Memory B cell (primary cell): ENCODE data around the gene ENPP6.

Experiments used
- ATAC-seq: fragments of 150-1000 bp; cut with Tn5 transposase; 2 replicates; pipeline ENCODE4 v1.10.0; 2021; ENCODE audit warnings: low read depth, mild to moderate bottlenecking, moderate library complexity
- DNase-seq, 2 donors: peaks; one replicate each; pipeline ENCODE4 v3.0.0; 2022; ENCODE audit warnings: low spot score in 2 of 2
- H3K27ac Mint-ChIP-seq: one replicate; pipeline ENCODE4 v1.8.0; 2022; ENCODE audit warnings: mild to moderate bottlenecking, moderate library complexity, mixed read lengths
- H3K27me3 Mint-ChIP-seq: one replicate; pipeline ENCODE4 v1.8.0; 2022; ENCODE audit warnings: mixed read lengths
- H3K36me3 Mint-ChIP-seq: one replicate; pipeline ENCODE4 v1.8.0; 2022; ENCODE audit warnings: mild to moderate bottlenecking, mixed read lengths
- H3K4me1 Mint-ChIP-seq: one replicate; pipeline ENCODE4 v1.8.0; 2022; ENCODE audit warnings: mixed read lengths
- H3K4me3 Mint-ChIP-seq: one replicate; pipeline ENCODE4 v1.8.0; 2022; ENCODE audit warnings: mild to moderate bottlenecking, moderate library complexity, mixed read lengths
- H3K9me3 Mint-ChIP-seq: one replicate; pipeline ENCODE4 v1.8.0; 2022; ENCODE audit warnings: mixed read lengths

ENPP6 gene

GRCh38 chr4:184157322-184157721, 60.4 kb downstream of the ENPP6 start:
- no peaks in the 10 kb centered on the region for H3K36me3 Mint-ChIP-seq
- H3K27me3 Mint-ChIP-seq: peaks cover 14% of the 10 kb centered on the region
- H3K9me3 Mint-ChIP-seq: no peaks in the 10 kb centered on the region
- H3K4me1 Mint-ChIP-seq: no peaks in the 10 kb centered on the region
- H3K4me3 Mint-ChIP-seq: no peak overlapping the region
- ATAC-seq (no peak), DNase-seq (no peak)
- H3K27ac Mint-ChIP-seq: no peak overlapping the region

GRCh38 chr4:184156163-184156920, 61.3 kb downstream of the ENPP6 start:
- Mint-ChIP-seq H3K4me3 (no peak overlapping the region), H3K4me1 (no peaks in the 10 kb centered on the region), H3K27me3 (peaks cover 16% of the 10 kb centered on the region), H3K27ac (no peak overlapping the region), H3K36me3 (no peaks in the 10 kb centered on the region), H3K9me3 (no peaks in the 10 kb centered on the region)
- ATAC-seq (no peak), DNase-seq (no peak)

GRCh38 chr4:184154199-184154598, 63.5 kb downstream of the ENPP6 start:
- H3K4me3 Mint-ChIP-seq: no peak overlapping the region
- H3K27ac Mint-ChIP-seq: no peak overlapping the region
- no peaks in the 10 kb centered on the region for H3K36me3 Mint-ChIP-seq
- no peaks in the 10 kb centered on the region for H3K4me1 Mint-ChIP-seq
- H3K27me3 Mint-ChIP-seq: peaks cover 12% of the 10 kb centered on the region
- no peaks in the 10 kb centered on the region for H3K9me3 Mint-ChIP-seq
- no peak for ATAC-seq
- no peak for DNase-seq

GRCh38 chr4:184153781-184154180, 63.9 kb downstream of the ENPP6 start:
- no peak overlapping the region for H3K4me3 Mint-ChIP-seq
- no peaks in the 10 kb centered on the region for H3K9me3 Mint-ChIP-seq
- H3K4me1 Mint-ChIP-seq: no peaks in the 10 kb centered on the region
- H3K27ac Mint-ChIP-seq: no peak overlapping the region
- ATAC-seq (no peak), DNase-seq (no peak)
- peaks cover 10% of the 10 kb centered on the region for H3K27me3 Mint-ChIP-seq
- H3K36me3 Mint-ChIP-seq: no peaks in the 10 kb centered on the region

GRCh38 chr4:184151988-184152485, 65.6 kb downstream of the ENPP6 start:
- ATAC-seq: no peak

GRCh38 chr4:184150102-184150839, 67.4 kb downstream of the ENPP6 start:
- DNase-seq (no peak), ATAC-seq (no peak)
- peaks cover 21% of the 10 kb centered on the region for H3K27me3 Mint-ChIP-seq
- peaks cover 2% of the 10 kb centered on the region for H3K4me1 Mint-ChIP-seq
- H3K27ac Mint-ChIP-seq: no peak overlapping the region
- no peaks in the 10 kb centered on the region for H3K36me3 Mint-ChIP-seq
- H3K4me3 Mint-ChIP-seq: no peak overlapping the region
- no peaks in the 10 kb centered on the region for H3K9me3 Mint-ChIP-seq

More at GRCh38 chr4:184151988-184152485, 65.6 kb downstream of the ENPP6 start:
- Mint-ChIP-seq H3K27me3 (peaks cover 15% of the 10 kb centered on the region), H3K4me3 (no peak overlapping the region), H3K4me1 (no peaks in the 10 kb centered on the region), H3K36me3 (no peaks in the 10 kb centered on the region), H3K9me3 (no peaks in the 10 kb centered on the region), H3K27ac (no peak overlapping the region)
- no peak for DNase-seq

GRCh38 chr4:184148738-184149637, 68.7 kb downstream of the ENPP6 start:
- peaks cover 2% of the 10 kb centered on the region for H3K4me1 Mint-ChIP-seq
- H3K27ac Mint-ChIP-seq: no peak overlapping the region
- no peak for ATAC-seq
- no peak for DNase-seq
- H3K36me3 Mint-ChIP-seq: no peaks in the 10 kb centered on the region
- H3K9me3 Mint-ChIP-seq: no peaks in the 10 kb centered on the region
- H3K27me3 Mint-ChIP-seq: peaks cover 23% of the 10 kb centered on the region
- no peak overlapping the region for H3K4me3 Mint-ChIP-seq

GRCh38 chr4:184147858-184148737, 69.6 kb downstream of the ENPP6 start:
- Mint-ChIP-seq H3K36me3 (no peaks in the 10 kb centered on the region), H3K4me3 (no peak overlapping the region), H3K9me3 (no peaks in the 10 kb centered on the region), H3K27ac (no peak overlapping the region), H3K27me3 (peaks cover 23% of the 10 kb centered on the region), H3K4me1 (peaks cover 2% of the 10 kb centered on the region)
- no peak for ATAC-seq
- DNase-seq: no peak

- peaks cover 2% of the 10 kb centered on the region for H3K4me1 Mint-ChIP-seq
- no peaks in the 10 kb centered on the region for H3K36me3 Mint-ChIP-seq
- H3K9me3 Mint-ChIP-seq: peaks cover 2% of the 10 kb centered on the region
- no peak overlapping the region for H3K4me3 Mint-ChIP-seq
- no peak for ATAC-seq
- DNase-seq: no peak
- H3K27me3 Mint-ChIP-seq: peaks cover 19% of the 10 kb centered on the region
- H3K27ac Mint-ChIP-seq: no peak overlapping the region
Measured at GRCh38 chr4:184146951-184147350, 70.7 kb downstream of the ENPP6 start.

GRCh38 chr4:184145596-184145995, 72.1 kb downstream of the ENPP6 start:
- Mint-ChIP-seq H3K4me1 (peaks cover 2% of the 10 kb centered on the region), H3K27me3 (peaks cover 17% of the 10 kb centered on the region), H3K4me3 (no peak overlapping the region), H3K9me3 (peaks cover 2% of the 10 kb centered on the region), H3K27ac (no peak overlapping the region), H3K36me3 (no peaks in the 10 kb centered on the region)
- ATAC-seq (no peak), DNase-seq (no peak)

GRCh38 chr4:184143770-184144564, 73.7 kb downstream of the ENPP6 start:
- no peak overlapping the region for H3K4me3 Mint-ChIP-seq
- peaks cover 2% of the 10 kb centered on the region for H3K4me1 Mint-ChIP-seq
- no peaks in the 10 kb centered on the region for H3K36me3 Mint-ChIP-seq
- no peak overlapping the region for H3K27ac Mint-ChIP-seq
- peaks cover 4% of the 10 kb centered on the region for H3K9me3 Mint-ChIP-seq
- peaks cover 17% of the 10 kb centered on the region for H3K27me3 Mint-ChIP-seq
- ATAC-seq (no peak), DNase-seq (no peak)

GRCh38 chr4:184142121-184143000, 75.3 kb downstream of the ENPP6 start:
- H3K36me3 Mint-ChIP-seq: no peaks in the 10 kb centered on the region
- peaks cover 17% of the 10 kb centered on the region for H3K27me3 Mint-ChIP-seq
- ATAC-seq (no peak), DNase-seq (no peak)
- H3K4me3 Mint-ChIP-seq: no peak overlapping the region
- no peak overlapping the region for H3K27ac Mint-ChIP-seq
- peaks cover 4% of the 10 kb centered on the region for H3K9me3 Mint-ChIP-seq
- H3K4me1 Mint-ChIP-seq: peaks cover 2% of the 10 kb centered on the region
